AG20443 (cell line): ENCODE data around the gene GCLC.
"Not testable (repeated sequence)": the region's sequence is repeated elsewhere in the genome, so short reads cannot be mapped to it uniquely, and the experiment has no call there.

Experiments
- DNase-seq: peaks from one replicate; pipeline ENCODE4 v3.0.0; 2012; ENCODE audit warnings: low spot score, mixed read lengths

GCLC gene

DNA sequence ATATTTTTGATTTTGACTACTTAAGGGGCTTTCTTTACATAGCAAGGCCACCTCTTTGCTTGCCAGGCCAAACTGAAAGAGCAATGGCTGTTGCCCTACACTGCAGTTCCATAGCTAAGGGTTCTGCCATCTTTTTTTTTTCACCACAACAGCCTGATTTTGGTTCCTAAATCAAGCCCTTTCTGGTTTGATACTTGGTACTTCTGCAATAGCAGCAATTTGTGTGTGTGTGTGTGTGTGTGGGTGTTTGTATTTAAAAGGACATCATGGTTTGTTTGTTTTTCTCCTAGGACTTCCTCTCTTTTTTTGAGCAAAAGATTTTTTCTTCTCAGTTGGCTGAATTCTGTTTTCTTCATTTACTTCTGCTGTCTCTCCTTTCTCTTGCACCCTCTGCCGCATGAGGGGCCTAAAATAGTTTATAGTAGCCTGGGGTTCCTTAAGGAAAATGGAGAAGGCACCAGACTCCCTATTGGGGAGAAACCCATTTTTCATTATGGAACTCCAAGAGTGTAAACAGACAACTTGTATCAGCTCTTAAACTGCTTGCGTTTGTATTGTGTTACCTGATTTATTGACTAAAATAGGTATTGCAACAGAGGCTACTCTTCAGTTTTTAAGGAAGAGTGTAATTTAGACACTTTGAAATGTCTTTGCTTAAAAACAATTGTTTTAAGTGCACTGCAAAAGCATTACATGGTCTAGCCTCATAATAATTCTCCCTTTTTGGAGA lies 12.2 kb upstream of the GCLC start:
- DNase-seq: no peak

DNA sequence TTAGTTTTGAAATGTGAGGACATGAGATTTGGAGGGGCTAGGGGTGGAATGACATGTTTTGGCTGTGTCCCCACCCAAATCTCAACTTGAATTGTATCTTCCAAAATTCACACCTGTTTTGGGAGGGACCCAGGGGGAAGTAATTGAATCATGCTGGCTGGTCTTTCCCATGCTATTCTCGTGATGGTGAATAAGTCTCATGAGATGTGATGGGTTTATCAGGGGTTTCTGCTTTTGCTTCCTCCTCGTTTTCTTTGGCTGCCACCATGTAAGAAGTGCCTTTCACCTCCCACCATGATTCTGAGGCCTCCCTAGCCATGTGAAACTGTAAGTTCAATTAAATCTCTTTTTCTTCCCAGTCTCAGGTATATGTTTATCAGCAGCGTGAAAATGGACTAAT lies 8.7 kb upstream of the GCLC start:
- not testable (repeated sequence) for DNase-seq

DNA sequence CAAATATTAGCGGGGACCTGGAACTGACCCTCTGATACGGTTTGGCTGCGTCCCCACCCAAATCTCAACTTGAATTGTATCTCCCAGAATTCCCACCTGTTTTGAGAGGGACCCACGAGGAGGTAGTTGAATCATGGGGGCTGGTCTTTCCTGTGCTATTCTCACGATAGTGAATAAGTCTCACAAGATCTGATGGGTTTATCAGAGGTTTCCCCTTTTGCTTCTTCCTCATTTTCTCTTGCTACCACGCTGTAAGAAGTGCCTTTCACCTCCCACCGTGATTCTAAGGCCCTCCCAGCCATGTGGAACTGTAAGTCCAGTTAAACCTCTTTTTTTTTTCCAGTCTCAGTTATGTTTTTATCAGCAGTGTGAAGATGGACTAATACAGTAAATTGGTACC lies 6.8 kb upstream of the GCLC start:
- DNase-seq: not testable (repeated sequence)

DNA sequence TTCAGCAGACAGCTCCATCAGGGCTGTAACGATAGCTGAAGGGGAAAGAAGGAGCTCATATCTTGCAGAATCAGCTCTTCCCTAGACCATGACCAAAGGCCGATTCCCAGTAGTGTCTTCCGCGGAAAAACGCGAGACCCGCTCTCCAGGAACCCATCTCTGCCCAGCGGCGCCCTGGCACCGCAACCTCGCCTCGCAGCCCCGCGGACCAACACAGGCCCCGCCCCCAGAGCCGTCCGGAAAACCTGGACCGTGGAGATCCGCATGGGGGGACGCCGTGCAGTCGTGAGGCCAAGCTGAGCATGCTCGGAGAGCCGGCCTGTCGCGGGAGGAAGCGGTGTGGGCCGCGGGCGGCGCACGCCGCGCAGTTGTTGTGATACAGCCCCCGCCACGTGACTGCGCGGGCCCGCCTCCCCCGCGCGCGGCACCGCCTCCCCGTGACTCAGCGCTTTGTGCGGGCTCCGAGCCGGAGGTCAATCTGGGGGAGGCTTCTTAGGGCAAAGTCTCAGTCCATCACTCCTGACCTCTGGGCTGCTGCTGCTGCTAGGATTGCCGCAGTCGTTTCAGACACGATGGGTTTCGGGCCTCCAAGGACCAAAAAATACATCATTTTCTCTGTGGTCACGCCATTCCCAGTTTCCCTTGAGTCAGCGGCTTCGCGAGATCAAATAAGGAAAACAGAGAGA lies 3.1 kb upstream of the GCLC start:
- peak; percentile 99 for DNase-seq

DNA sequence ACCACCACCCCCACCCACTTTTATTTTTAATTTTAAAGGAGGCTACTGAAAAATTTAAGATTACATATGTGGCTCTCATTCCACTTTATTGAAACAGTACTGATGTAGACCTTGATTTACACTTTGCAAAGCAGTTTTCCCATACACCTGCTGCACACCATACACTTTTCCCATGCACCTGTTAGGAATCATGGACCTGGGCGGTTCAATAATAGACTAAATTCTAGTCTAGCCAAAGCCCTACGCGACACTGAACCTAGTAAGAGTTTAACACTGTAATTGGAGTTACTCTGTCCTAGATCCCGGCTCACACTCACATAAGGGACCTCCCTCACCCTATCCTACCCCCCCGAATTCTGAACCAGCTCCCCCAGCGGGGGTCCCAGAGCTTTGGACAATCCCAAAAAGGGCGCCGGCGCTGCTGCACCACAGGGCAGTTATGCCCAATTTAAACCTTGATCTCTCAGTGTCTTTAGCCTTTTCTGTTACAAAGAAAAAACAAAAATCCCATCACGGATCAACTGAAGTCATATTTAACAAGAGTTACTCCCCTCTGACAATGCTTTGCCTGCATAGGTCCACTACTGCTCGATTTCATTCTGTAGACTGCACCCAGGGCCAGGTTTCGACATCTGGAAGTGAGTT lies 2.4 kb upstream of the GCLC start:
- no peak for DNase-seq

DNA sequence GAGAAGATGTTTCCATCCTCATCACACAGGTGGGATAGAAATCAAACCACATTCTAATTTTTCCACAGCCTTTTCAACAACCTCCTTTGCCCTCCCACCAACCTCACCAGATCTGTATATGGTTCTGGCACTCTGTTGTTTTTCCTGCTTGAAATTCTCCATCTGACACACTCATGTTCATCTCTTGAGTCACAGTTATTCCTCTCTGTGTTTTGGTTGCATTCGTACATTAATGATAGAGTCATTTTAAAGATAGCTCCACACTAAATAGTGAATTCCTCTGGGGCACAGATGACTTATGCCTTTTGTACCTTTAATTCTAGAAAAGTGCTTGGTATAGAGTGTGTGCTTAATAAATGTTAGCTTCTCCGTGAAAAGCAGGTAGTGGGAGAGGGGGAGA lies 1.4 kb upstream of the GCLC start:
- no peak for DNase-seq

DNA sequence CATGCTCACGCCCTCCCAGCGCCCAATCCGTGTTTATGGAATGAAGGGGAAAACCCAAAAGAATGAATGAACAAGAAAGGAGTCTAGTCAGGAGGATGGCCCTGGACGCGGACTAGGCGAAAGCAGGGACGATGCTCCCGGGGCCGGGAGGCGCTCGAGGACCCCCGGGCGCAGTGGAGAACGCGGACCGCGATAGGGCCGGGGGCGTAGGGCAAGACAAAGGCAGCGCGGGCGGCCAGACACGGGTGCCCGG lies 758 bp downstream of the GCLC start:
- DNase-seq: peak; percentile 29

DNA sequence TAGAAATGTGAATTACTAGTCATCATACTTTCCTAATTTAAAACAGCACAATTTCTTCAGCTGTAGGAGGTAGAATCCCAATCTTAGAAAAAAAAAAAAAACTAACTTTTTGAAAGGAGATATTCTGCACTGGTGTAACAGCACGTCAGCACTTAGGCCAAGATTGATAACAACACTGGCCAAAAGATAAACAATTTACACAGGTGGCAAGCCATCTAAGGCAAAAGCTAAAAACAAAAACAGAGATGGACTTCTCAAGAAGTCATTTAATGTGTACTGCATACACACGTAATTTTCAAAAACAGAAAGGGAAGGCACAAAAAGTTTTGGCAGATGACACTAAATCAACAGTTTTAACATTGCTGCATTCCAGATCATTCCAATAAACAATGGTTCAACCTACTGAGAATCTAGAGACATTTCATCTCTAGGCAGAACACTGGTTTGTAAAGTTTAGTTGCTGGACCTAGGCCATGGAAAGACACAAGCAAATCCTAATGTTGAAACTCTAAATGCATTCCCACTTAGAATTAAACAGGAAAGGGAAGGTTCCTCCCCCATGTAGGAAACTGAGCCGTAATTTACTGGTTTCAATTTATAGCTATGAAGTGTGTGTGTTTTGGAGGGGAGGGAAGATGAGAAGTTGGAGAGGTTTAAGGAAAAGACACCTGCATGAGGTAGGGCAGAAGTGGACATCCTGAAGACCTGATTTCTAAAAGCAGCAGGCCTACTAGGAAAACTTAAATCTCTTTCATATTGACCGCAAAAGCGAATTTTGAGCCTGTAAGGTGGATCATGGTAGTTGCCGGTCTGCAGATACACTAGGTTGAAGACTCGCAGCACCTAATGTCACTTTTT lies 1.3 kb downstream of the GCLC start:
- no peak for DNase-seq

DNA sequence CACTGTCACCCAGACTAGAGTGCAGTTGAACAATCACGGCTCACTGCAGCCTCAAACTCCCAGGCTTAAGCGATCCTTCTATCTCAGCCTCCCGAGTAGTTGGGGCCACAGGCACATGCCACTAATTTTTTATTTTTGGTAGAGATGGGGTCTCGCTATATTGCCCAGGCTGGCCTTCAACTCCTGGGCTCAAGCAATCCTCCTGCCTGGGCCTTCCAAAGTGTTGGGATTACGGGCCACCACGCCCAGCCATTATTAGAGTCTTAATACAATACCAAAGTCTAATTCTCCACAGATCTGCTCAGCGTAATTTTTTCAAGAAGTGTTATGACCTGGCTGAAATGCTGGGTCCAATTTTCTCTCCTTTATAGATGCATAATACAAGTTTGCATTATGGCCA lies 3.0 kb downstream of the GCLC start:
- DNase-seq: no peak

DNA sequence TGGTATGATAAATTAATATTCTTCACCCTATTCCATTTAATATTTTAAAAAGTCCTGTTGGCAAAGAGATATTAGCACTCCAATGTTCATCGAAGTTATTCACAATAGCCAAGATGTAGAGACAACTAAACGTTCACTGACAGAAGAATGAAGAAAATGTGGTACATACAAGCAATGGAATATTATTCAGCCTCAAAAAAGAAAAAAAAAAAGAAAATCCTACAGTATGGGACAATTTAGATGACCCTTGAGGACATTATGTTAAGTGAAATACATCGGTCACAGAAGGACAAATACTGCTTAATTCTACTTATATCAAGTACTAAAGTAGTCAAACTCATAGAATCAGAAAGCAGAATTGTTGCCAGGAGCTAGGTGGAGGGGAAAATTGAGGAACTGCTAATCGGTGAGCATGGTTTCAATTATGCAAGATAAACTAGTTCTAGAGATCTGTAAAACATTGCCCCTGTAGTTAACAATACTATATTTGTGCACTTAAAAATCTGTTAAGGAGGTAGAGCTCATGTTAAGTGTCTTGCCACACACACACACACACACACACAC lies 4.7 kb downstream of the GCLC start:
- no peak for DNase-seq

DNA sequence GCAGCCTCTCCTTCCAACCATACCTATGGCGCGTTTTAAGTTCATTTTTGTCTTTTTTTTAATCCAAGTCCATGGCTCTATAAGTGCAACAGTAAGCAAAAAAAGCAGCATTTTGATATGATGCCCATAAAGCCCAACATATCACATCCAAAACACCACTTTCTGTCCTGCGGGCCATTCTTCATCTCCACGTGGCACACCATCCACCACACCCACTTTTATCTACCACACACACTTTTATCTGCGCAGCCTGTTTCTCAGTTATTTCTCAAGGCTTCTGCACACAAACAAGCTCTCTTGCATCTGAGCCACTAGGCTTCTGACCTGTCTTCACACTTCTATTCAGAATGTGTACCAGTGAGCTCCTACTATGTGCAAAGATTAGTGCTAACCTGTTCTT lies 5.3 kb downstream of the GCLC start:
- no peak for DNase-seq

DNA sequence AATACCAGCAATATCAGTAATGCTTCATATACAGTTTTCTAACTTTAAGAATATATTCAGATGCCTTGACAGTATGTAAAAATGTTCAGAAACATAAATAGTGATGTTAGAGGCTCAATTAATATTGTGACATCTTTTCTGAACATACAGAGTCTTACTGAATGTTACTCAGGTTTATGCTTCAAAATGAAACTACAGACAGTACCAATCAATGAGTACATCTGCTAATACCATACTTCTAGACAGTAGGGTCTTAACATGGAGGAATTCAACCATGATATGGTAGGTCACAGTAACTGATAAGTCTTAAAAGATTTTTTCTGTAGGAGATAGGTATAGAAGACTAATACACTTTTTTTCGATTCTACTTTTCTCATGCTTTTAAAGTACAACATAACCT lies 8.3 kb downstream of the GCLC start:
- DNase-seq: no peak

DNA sequence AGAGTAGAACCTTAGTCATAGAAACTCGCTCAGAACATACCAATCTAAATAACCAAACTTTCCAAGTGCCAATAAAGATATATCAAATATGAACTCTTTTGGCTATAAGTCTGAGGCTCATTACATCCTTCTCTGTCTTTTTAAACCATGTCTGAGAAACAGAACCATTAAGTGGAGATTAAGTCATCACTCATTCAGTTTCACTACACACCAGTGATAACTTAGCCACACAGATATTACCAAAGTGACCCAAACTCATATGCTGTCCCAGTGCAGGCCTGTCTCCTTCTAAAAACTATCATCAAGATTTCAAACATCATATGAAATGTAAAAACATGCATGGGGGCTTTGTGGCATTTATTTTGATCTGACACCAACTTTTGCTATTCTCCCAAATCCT lies 12.0 kb downstream of the GCLC start:
- no peak for DNase-seq

DNA sequence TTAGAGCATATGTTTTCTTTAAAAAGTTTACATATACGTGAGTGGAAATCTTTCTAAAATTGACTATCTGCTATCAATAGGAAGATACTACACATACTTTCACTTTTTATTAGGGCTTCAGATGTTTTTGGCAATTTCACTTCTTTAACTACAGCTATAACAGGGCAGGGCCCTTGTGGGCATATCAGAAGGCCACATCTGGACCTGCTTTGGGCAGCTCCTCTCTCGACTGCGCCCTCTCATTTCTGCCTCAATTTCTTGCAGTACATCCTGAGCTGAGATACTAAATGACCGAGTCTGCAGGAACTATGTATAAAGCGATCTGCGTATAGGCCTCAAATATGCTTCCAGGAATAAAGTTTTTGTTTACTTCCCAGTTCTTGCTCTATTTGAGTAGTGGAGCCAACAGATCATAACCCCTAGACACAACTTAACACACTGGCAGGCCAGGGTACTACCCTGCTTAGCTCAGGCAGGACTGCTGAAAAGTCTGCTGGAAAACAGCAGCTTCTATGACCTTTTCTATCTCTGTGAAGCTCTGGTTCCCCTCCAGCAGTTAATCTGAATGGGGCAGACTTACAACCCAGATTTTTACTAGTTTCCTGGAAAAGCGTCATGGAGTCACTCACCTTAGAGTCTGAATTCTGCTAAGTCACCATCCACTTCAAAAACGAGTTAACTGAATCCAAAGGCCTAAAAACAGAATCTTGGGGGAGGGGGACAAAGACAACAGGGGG lies 12.7 kb downstream of the GCLC start:
- DNase-seq: no peak

DNA sequence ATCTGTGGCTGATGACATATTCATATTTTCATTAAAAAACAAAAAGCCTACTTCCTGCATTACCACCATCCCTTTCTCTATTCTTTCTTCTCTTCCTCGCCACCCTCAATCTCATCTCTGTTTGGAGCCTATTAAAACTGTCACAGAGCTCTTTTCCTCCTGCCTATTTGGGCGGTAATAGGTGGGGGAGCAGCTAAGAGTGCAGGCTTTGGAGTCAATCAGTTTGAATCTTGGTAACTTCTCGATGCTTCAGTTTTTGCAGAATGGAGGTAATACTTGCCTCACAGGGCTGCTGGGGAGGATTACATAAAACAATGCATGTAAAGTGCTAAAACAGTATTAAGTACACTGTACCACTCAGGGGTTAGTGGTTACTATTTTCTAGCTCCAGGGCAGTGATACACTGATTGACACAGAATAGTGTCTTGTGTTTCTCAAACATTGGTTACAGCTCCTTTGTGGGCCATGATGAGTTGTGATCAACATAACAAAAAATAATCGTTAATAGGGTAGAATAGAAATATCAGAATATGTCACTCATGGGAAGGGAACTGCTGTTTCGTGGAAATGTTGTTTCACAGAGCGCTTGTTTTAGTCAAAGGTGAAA lies 14.0 kb downstream of the GCLC start:
- no peak for DNase-seq

DNA sequence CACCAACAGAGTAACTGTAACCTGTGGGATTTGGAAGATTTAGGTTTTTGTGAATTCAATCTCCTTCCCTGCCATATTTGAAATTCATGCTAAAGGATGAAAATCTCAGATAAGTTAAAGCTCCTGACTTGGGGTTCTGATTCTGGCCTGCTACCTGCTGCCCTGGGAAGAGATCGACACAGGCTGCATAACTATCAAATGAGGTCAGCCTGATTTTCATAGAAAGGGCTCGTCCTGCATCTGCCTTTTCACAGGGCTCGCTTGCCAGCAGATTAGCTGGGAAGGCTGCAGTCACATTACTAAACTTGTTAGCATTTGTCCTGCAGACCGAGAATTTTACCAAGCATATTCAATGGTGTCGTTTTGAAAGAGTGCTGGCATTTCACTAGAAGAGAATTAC lies 14.6 kb downstream of the GCLC start:
- DNase-seq: no peak

DNA sequence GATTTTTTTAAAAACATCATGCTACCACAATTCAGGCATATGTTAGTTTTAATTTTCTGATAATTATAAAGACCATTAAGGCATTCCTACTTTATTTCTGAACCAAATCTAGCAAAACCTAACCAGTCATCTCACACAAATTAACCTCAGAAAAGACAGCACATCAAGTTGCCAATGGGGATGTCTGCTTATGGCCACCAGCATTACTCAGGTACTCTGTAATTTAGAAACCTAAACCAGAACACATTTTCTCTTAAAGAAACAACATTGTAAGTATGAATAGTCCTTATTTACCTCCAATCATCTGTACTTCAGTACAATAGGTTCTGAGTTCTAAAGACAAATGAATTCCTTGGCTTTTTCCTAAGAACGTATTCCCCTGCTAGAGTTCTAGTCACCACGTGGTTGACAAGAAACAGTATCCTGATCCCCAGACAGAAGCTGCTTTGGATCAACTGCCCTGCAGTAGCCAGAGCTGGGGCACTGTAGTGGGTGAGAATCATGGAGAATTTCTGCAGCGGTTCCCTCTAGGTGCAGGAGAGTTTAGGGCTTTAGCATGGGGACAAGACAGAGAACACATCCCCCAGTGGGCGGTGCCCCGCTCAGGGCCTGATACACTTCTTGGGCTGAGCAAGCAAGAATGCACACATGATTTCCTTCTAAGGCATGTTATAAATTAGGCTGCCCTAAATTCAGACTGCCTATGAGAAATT lies 15.4 kb downstream of the GCLC start:
- peak; percentile 26 for DNase-seq

DNA sequence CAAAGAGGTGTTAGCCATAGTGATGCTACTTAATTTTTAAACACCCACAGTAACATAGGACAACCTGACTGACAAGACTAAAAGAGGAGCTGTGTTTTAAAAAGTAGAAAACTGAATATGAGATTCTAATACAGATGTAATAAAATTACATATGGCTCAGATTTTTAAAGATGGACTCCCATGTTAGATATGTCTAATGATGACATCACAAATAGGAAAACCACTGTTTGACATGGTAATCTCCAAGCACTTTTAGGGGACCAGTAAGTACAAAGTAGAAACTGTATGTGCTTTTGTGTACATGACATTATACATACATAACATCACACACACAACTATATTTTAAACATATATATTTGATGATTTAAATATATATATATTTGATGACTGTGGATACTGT lies 16.8 kb downstream of the GCLC start:
- no peak for DNase-seq

DNA sequence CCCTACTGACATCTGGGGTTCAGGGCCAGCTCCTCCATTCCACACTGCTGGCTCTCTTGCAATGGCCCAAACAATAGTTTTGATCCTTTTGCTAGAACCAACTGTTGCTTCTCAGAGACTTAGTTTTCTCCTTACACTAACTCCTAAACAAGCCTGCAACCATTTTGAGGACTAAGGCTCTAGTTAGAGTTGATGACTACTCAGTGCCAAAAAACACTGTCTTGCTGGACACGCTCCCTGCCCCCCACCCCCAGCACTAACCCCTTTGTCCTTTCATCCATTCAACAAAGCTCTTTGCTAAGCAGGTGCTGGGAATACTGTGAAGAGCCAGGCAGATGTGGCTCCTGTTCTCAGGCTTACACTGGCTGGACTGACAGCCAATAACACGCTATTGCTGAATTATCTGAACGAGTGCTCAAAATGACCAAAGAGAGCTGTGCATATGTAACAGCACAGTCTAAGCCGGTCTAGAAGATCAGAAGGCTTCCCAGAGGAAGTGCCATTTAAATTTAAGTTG lies 17.6 kb downstream of the GCLC start:
- DNase-seq: no peak

DNA sequence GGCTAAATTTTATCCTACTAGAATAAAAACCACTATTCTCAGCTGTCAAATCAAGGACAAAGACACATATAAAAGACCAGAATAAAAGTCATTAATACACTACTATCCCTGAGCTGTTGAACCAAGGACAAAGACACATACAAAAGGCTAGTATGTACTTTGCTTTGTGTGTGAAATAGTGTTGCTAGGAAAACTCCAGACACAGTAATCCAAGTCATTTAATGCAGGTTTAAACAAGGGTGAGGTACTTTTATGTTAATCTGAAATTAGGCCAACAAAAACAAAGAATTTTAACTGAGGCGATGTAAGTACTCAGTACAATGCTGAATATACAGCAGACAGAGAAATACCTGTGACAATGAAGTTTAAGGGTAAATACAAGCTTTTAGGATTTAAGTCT lies 18.9 kb downstream of the GCLC start:
- no peak for DNase-seq

DNA sequence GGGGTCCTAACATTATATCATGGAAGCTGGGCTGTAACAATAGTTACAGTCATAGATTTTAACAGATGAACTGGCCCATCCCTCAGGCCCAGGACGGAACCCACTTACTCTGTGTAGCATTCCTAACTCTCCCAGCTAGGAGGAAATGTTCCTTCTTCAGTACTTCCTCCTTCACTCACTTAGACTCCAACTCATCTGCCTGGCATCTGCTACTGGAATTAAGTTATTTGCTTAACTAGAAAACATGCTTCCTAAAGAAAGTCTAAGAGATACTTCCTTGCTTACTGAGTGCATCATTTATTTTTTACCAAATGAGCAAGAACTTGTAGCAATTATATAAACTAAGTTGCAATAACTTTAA lies 20.5 kb downstream of the GCLC start:
- peak; percentile 57 for DNase-seq
